LNCAP (cell line): ENCODE data around the gene DYRK1A.

Experiments used
- CTCF ChIP-seq: fragments of 450-650 bp; IDR thresholded peaks from 2 replicates; pipeline ENCODE4 v1.5.1; 2017; ENCODE audit warnings: mild to moderate bottlenecking

The DYRK1A gene

DNA sequence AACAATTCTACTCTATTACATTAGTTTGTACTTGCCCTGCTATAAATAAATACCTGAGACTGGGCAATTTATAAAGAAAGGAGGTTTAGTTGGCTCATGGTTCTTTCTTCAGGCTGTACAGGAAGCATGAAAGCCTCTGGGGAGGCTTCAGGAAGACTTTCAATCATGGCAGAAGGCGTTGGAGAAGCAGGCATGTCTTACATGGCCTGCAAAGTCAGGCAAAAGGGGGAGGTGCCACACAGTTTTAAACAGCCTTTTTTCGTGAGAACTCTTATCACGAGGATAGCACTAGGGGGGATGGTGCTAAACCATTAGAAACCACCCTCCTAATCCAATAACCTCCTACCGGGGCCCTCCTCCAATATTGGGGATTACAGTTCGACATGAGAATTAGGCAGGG, 102.9 kb downstream of the DYRK1A start:
- no peak for TF ChIP-seq CTCF

GRCh38 chr21:37472581-37472980, 106.0 kb downstream of the DYRK1A start:
- TF ChIP-seq CTCF: no peak

DNA sequence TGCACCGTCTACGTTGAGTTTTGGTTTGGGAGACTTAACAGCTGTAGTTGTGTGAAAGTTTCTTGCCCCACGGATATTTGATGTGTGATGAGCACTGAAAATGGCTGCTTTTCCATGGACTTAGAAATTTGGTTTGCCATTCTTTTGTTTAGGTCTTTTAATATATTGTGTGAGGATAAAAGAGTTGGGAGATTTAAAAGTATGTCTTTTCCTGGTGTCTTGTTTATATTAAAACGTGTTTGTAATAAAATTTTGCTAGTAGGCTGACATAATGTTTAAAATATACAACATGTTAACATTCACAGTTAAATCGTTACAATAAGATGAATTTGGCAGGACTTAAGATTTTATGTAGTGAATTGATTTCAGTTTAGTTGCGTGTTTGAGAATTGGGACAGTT, 106.9 kb downstream of the DYRK1A start:
- TF ChIP-seq CTCF: no peak

GRCh38 chr21:37474342-37474741, 107.8 kb downstream of the DYRK1A start:
- no peak for TF ChIP-seq CTCF

DNA sequence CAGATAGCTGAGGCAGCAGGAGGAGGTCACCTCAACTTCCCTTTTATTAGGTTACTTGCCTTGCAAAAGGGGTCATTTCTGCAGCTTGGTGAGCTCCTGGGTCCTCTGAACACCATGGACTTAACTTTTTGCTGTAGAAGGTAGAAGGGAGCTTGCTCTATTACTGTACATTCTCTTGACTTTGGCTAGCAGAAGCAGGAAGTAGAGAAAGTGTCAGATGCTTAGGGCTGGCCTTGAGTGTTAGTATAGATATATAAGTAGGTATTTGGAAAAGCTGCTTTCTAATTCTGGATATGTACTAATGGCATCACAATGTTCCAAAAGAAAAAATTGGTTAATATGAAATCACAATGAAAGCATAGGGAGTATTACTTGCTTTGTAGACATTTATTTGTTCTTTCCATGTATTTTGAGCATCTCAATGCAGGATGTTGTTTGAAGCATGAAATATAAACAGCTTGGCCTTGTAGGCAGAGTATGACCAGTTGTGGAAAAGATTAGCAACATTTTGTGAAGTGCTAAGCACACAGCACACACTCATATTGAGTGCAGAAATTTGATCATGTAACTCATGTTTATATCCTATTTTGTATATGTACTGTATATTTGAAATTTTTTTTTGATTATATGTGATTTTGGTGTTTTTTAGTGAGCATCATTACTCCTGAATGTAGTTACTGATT, 108.8 kb downstream of the DYRK1A start:
- TF ChIP-seq CTCF: no peak

DNA sequence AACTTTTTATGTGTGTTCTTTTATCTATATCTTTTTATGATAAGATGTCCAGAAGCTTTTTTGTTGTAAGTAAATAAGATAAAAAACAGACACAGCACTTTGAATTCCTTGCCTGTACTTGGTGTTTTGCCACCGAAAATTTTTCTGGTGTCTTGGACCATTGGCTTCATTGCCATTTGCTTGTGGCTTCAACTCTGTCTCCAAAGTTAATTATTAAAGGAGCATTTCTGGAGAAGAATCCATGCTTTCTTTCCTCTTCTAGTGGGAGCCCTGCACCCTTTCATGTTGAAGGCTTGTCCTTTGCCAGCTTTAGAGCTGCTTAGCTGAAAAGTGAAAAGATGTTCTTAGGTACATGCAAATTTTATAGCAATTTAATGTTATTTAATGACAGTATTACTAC, 112.2 kb downstream of the DYRK1A start:
- no peak for TF ChIP-seq CTCF

GRCh38 chr21:37483776-37484175, 117.2 kb downstream of the DYRK1A start:
- TF ChIP-seq CTCF: no peak
